Activated T-cell treated with anti-CD3 and anti-CD28 coated beads, Interleukin-2, amount 50 U/mL, for 1 hour (primary cell): Measurements from ENCODE around the gene KCNK18.

Experiments
- DNase-seq: peaks from one replicate; pipeline ENCODE4 v3.0.0-alpha.2; 2020

Gene KCNK18

GRCh38 chr10:117197189-117197588 lies at the start of gene KCNK18:
Gene KCNK18, plus strand, starts transcription at chr10:117197489. Its CDS starts 0 bp downstream, at chr10:117197489.
- DNase-seq = no peak

GRCh38 chr10:117148284-117148683 lies 49.0 kb upstream of the KCNK18 start:
- DNase-seq = no peak

GRCh38 chr10:117152668-117153067 lies 44.6 kb upstream of the KCNK18 start:
- no peak for DNase-seq

GRCh38 chr10:117158297-117158696 lies 39.0 kb upstream of the KCNK18 start:
- DNase-seq = no peak

GRCh38 chr10:117159390-117159789 lies 37.9 kb upstream of the KCNK18 start:
- DNase-seq = no peak

- no peak for DNase-seq
These were observed 36.7 kb upstream of the KCNK18 start for GRCh38 chr10:117160567-117160966.

GRCh38 chr10:117161386-117162033 lies 35.8 kb upstream of the KCNK18 start:
- no peak for DNase-seq

GRCh38 chr10:117162093-117163060 lies 34.9 kb upstream of the KCNK18 start:
- no peak for DNase-seq

- no peak for DNase-seq
These were observed 34.0 kb upstream of the KCNK18 start for GRCh38 chr10:117163061-117163953.

GRCh38 chr10:117163954-117164548 lies 33.2 kb upstream of the KCNK18 start:
- DNase-seq = no peak

- no peak for DNase-seq
These were observed 32.4 kb upstream of the KCNK18 start for GRCh38 chr10:117164592-117165537.

- peak; percentile 34 for DNase-seq
These were observed 31.5 kb upstream of the KCNK18 start for GRCh38 chr10:117165538-117166417.

- no peak for DNase-seq
These were observed 30.6 kb upstream of the KCNK18 start for GRCh38 chr10:117166418-117167345.

- peak; percentile 20 for DNase-seq
These were observed 29.9 kb upstream of the KCNK18 start for GRCh38 chr10:117167346-117167788.

GRCh38 chr10:117167789-117168674 lies 29.3 kb upstream of the KCNK18 start:
- DNase-seq = peak; percentile 74

GRCh38 chr10:117168729-117169128 lies 28.6 kb upstream of the KCNK18 start:
- no peak for DNase-seq

GRCh38 chr10:117169480-117169879 lies 27.8 kb upstream of the KCNK18 start:
- DNase-seq = no peak

GRCh38 chr10:117170244-117170643 lies 27.0 kb upstream of the KCNK18 start:
- no peak for DNase-seq
